ACHN (cell line): ENCODE measurements around the gene RAD51B.

Experiments
- DNase-seq: peaks from one replicate; pipeline ENCODE4 v3.0.0-alpha.2; 2015
- in situ Hi-C: cut with HindIII; loops from 2 replicates; pipeline ENCODE4 v1.10.0; 2017; ENCODE audit warnings: low sequenced_read_pairs, low pct_ligation_motif_present, low pct_unique_long_range_greater_than_20kb

RAD51B gene

GRCh38 chr14:68632054-68632895, 812.7 kb downstream of the RAD51B start:
- DNase-seq = no peak
- in situ Hi-C loops = no loop called here

DNA sequence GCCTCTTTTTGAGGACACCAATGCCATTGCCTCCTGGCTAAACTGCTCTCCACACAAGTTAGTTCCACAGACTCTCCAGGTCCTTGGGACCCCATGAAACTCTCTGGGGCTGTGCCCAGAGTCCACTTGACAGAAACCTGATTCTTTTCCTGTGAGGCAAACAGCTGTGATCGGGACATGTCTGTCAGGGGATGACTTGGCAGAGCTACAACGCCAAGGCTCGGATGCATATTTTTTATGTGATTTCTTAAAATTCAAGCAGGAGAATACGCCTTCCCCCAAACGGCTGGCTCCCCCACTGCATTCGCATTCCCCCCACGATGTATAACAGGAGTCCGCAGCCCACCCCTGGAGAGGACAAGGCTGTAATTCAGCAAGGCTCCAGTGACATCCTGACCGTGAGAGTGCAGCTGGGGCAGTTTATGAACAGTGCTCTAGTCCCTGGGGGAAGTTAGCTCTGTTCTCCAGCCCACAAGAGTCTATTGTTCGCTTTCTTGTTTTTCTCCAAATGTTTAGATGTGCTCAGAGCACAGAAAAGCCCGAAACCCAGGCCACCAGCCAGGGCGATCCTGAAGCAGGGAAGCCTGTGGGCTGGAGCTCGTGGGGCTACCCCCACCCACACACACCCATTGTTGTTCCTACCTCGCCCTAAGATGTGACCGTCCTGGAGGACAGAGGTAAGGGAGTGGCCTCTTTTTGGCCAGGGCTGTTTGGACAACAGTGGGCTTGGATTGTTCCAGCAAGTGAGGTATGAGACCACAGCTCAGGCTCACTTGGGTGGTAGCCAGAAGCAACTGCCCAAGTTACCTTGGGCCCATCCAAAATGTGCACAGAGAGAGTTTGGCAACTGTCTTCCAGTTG, 813.8 kb downstream of the RAD51B start:
- in situ Hi-C loops = no loop called here
- no peak for DNase-seq

GRCh38 chr14:68634332-68634731, 814.8 kb downstream of the RAD51B start:
- in situ Hi-C loops = no loop called here
- DNase-seq = no peak

DNA sequence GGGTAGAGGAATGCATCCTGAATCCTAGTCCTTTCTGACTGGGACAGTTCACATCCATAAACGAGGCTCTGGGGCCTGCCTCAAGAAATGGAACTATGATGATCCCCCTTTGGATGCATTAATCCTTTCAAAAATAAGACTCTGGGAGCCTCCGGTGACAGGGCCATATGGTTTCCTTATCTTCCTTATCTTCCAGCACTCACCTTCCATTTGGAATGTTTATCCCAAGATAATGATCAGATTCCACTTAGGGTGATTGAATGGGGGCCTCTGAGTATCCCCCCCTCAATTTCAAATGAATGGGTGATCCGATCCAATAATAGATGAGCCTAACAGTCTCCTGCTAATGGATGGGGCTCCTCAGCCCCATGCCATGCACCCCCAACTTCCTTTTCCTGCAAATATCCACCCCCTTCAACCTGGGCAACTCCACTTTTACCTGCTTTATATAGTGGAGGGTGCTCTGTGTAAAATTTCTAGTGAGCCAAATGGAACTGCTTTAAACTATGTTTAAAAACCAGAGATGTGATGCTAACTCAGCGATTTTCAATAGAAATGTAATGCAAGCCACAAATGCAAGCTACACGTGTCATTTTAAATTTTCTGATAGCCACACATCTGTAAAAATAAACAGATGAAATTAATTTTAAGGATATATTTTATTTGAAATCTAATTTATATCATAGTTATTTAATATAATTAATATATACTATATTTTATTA, 815.5 kb downstream of the RAD51B start:
- DNase-seq = no peak
- in situ Hi-C loops = no loop called here

DNA sequence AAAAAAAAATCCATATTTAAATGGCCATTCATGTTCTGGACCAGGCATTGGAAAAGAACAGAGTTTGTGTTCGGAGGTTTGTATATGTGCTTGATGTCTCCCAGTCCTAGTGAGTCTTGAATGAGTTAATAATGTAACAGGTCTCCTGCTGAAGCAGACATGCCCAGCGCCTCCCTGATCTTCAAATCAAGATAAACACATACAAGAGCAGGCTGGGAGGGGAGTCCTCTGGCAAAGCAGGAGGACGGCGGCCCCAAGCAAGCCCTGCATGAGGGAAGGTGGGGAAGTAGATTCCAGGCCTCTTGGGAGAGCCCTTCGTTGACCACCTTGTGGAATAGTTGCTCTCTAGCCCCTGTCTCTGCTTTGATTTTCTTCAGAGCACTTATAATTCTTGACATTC, 817.0 kb downstream of the RAD51B start:
- in situ Hi-C loops = no loop called here
- no peak for DNase-seq

GRCh38 chr14:68637106-68638021, 817.8 kb downstream of the RAD51B start:
- DNase-seq = no peak
- in situ Hi-C loops = no loop called here

DNA sequence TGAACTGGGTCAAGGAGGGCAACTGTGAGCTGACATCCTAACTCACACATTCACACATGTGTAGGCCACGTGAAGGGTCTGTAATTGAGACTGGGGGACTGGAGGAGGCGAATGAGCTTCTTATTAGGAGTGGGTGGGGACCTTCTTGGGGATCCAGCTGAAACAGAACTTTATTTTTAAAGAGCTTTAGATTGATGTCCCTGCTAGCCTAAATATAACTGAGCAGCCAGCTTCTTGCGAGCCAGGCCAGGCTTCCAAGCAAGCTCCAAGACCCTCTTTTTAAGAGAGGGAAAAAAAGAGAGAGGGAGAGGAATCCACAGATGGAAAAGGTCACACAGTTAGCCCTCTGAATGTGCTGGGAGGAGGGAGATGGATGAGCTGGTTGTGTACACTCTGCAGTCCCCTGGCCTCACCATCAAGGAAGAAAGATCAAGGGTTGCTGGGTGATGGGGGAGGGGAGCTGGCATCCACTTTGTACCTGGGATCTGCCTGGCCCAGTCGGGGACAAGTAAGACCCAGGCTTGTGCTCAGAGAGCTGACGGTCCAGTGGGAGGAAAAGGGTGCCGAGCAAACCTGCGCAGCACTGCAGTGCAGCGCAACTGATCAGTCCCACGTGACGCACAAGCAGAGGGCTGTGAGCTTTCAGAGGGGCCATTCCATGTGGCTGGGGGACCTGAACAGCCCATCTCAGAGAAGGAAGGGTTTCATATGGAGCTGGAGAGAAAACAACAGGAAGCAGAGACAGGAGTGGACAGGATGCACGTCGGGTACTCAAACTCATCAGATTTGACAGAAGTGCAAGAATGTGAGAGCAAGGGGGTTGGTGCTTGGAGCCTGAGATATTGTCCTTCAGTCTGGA, 818.8 kb downstream of the RAD51B start:
- no peak for DNase-seq
- in situ Hi-C loops = no loop called here

DNA sequence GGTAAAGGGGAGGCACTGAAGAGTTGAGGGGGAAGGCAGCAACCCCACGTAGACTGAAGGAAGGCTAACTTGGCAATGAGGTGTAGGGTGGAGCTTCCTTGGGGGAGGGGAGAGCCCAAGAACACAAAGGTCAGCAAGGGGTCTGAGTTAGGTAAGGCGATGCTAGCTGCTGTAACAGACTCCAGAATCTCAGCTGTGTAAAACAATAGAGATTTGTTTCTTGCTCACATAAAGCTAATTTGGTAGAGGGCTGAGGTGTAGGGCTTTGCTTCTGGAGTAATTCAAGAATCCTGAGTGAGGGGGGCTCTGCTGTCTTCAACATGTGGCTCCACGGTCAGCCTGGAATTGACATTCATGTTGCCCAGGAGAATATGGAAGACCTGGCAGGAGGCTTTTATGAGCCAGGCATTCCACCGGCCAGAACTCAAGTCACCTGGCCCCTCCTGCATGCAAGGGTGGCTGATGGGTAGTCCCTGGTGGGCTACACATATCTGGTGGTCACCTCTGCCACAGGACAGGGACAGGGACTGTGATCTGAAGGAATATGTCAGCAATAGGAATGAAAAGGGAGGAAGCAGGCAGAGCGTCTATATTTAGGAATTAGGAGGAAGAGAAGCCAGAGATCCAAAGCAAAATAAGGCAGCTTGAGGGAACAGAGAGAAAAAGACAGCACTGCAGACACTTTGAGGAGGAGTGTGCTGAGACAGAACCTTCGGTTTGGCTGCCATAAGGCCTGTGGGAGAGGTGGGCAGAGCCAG, 819.6 kb downstream of the RAD51B start:
- in situ Hi-C loops = no loop called here

DNA sequence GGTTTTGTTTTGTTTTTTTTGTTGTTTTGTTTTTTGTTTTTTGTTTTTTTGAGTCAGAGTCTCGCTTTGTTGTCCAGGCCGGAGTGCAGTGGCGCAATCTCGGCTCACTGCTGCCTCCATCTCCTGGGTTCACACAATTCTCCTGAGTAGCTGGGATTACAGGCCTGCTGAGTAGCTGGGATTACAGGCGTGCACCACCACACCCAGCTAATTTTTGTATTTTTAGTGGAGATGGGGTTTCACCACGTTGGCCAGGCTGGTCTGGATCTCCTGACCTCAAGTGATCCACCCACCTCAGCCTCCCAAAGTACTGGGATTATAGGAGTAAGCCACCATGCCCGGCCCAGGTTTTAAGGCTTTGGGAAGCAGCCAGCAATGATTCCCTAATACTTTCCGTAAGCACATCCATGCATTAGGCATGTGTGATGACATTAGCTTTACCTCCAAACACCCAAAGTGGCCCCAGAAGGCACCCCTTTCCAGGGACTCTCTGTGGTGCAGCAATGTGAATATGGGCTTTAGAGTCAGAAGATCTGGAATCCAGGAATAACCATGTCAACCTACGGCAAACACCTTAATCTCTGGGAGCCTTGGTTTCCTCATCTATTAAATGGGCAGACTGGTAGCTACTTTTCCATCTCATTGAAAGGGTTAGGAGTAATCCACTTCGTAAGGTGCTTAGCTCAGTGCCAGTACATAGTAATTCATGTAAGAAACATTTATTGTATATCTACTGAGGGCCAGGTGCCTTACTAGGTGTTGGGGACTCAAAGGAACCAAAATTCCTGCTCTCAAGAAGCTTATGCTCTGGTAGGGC, 820.4 kb downstream of the RAD51B start:
- no peak for DNase-seq
- in situ Hi-C loops = no loop called here

More for the DNA sequence above, 819.6 kb downstream of the RAD51B start:
- no peak for DNase-seq

GRCh38 chr14:68643673-68644072, 824.1 kb downstream of the RAD51B start:
- no peak for DNase-seq
- in situ Hi-C loops = no loop called here

DNA sequence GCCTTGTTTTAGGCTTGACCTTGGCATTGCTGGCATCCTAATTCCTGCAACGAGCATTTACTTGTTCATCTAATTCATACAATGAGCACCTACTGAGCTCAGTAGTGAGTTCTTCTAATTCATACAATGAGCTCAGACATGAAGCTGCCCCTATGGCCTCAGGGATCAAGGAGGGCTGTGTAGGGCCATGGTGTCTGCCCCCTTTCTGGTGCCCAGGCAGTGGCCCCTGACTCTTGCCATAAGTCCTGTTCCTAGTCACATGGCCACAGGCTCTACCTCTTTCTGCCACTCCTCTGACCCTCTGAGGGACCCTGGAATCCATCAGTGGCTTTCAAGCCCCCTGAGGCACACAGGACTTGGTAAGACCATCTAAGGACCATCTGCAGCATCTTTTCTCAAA, 824.5 kb downstream of the RAD51B start:
- in situ Hi-C loops = no loop called here
- DNase-seq = no peak

- in situ Hi-C loops = no loop called here
- no peak for DNase-seq
Observed at GRCh38 chr14:68645371-68645770, 825.8 kb downstream of the RAD51B start.

- in situ Hi-C loops = no loop called here
- DNase-seq = peak; percentile 68
Observed at GRCh38 chr14:68649476-68650189, 830.1 kb downstream of the RAD51B start.

GRCh38 chr14:68650404-68650994, 830.9 kb downstream of the RAD51B start:
- in situ Hi-C loops = no loop called here

DNA sequence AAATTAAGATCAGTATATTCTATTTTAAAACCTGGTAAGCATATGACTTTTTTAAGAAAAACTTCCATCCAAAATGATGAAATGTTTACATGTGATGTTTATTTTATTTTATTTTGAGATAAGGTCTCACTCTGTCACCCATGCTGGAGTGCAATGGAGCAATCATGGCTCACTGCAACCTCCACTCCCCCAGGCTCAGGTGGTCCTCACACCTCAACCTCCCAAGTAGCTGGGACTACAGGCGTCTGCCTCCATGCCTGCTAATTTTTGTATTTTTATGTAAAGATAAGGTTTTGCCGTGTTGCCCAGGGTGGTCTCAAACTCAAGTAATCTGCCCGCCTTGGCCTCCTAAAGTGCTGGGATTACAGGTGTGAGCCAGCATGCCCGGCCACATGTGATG, 831.5 kb downstream of the RAD51B start:
- DNase-seq = no peak
- in situ Hi-C loops = no loop called here

More at GRCh38 chr14:68650404-68650994, 830.9 kb downstream of the RAD51B start:
- no peak for DNase-seq
